Measurements from ENCODE around the gene CDK5RAP3.
"Not testable (repeated sequence)": the region's sequence is repeated elsewhere in the genome, so short reads cannot be mapped to it uniquely, and the experiment has no call there.

The CDK5RAP3 gene

DNA sequence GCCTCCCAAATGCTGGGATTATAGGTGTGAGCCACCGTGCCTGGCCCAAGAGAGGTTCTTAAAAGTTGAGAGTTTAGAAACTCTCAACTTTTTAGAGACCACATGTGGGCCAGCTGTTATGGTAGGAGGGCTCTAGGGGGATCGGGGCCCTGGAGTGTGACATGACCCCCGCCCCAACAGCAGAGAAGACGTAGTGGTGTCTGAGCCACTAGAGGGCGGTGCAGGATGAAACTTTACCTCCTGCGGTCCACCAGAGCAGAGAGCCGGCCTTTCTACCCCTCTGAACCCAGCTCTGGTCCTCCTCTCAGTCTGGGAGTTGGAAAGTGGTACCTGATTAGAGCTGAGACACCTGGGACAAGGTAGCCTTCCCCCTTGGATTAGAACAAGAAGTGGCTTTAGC is 7.4 kb downstream of the CDK5RAP3 start:
- FAIRE-seq: no peak

- no peak for FAIRE-seq
Measured at GRCh38 chr17:47980541-47980940, 9.6 kb downstream of the CDK5RAP3 start.

- FAIRE-seq: no peak
Measured at GRCh38 chr17:47981462-47981861, 10.5 kb downstream of the CDK5RAP3 start.

DNA sequence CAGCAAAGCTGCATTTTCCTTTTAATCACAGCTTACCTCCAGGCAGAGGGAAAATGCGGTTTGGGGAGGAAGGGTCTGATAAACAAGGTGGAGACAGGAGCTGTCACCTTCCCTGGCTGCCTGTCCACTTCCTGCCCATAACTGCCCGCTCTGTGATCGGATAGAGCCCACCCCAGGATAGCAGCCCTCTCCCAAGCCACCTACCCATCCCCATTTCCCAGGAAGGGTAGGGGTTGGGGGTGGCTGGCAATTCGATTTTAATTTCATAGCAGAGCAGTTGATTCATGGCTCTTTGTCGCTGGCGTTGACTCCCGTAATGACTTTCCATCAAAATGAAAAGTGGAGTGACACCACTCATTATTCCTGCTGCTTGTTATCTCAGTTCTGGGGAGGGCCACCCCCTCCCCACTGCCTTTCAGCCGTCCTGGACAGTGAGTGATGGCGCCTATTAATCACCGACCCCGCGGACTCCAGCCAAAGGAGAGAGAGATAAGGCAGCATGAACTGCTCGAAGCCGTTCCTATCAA is 11.2 kb downstream of the CDK5RAP3 start:
- FAIRE-seq: no peak

GRCh38 chr17:47982645-47983390 is 11.9 kb downstream of the CDK5RAP3 start:
- no peak for FAIRE-seq

DNA sequence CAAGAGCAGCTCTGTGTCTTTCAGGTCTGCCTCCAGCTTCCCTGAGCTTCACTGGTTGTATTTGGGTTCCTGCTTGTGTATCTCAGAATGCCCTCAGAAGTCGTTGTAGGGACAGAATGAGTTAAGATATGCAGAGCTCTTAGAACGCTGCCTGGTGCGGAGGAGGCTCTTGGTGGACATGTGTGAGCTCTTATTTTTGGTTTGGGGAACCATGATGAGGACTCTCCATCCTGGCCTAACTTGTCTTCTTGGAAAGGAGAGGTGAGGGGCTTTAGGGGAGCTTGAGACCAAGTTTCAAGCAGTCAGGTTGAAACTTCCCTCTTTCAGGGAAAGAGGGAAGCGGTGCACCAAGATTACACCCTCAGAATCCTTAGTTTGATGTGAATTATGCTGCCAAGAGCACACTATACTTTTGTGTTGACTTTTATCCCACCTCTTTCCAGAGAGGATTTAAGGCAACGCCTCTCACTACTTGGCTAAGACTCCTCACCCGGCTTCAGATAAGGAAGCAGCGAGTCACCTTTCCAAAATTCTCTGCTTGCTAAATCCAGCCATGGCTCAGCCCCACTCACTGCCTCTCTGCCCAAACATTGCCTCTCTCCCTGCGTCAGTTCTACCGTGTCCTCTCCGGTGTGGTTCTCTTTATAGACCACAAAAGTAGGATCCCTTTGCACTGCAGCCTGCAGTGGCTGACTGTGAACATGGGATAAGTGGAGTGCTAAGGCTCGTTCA is 12.7 kb downstream of the CDK5RAP3 start:
- FAIRE-seq: no peak

GRCh38 chr17:47986520-47986919 is 15.6 kb downstream of the CDK5RAP3 start:
- FAIRE-seq: no peak

DNA sequence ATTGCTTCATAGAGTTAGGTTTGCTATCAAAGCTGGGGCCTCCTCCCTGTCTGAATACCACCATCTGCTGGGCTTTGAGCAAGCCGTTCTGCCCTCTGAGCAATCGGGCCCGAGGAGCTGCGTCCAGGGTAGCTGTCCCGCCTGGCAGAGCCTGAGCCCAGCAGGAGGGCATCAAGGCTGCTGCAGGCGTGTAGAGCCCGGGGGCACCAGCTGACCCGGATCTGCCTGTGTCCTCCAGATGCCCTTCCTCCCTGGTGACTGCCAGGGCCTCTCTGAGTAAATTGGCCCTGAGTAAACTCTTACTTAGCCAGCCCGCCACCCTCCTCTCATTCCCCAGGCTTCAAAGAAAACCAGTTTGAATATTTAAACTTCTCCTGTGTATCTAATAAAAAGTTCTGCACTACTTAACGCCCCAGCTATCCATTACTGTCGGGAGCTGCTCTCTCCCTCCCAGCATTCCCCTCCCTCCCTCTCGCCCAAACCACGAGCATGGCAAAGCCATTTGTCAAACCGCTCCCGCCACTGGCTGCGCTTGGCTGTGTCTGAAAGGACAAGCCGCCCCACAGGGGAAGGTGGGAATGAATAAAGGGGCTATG is 16.4 kb downstream of the CDK5RAP3 start:
- FAIRE-seq: no peak

DNA sequence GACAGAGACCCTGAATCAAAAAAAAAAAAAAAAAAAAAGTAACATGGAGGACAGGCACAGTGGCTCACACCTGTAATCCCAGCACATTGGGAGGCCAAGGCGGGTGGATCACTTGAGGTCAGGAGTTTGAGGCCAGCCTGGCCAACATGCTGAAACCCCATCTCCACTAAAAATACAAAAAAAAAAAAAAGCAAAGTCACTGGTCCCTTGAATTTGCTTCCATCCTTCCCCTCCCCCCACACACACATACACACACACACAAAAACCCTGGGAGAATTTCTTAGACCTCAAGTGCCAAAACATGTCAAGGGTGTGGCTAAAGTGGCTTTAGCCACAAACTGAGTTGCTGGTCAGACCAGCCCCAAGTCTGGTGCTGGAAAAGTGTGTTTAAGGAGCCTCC is 17.5 kb downstream of the CDK5RAP3 start:
- not testable (repeated sequence) for FAIRE-seq

- FAIRE-seq: no peak
Measured at GRCh38 chr17:47989159-47989558, 18.2 kb downstream of the CDK5RAP3 start.

DNA sequence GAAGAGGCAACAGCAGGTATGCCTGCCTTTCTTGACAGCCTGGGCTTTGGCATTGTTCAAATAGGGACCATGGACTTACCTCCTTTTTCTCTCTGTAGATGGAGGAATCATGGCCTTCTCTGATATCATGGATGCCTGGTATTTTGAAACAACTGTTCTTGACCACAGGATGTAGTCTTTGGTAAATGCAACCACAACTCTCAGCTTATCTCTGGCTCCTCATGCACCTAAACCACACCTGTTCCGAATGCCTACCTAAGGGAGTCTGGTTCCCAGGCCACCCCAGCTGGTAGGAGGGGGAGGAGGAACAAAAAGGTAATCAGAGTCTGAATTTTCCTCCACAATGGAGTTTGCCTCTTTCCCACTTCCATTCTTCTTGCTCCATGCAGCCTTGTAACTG is 18.8 kb downstream of the CDK5RAP3 start:
- no peak for FAIRE-seq

GRCh38 chr17:47990962-47991731 is 20.2 kb downstream of the CDK5RAP3 start:
- FAIRE-seq: no peak

GRCh38 chr17:47992216-47992615 is 21.3 kb downstream of the CDK5RAP3 start:
- no peak for FAIRE-seq

DNA sequence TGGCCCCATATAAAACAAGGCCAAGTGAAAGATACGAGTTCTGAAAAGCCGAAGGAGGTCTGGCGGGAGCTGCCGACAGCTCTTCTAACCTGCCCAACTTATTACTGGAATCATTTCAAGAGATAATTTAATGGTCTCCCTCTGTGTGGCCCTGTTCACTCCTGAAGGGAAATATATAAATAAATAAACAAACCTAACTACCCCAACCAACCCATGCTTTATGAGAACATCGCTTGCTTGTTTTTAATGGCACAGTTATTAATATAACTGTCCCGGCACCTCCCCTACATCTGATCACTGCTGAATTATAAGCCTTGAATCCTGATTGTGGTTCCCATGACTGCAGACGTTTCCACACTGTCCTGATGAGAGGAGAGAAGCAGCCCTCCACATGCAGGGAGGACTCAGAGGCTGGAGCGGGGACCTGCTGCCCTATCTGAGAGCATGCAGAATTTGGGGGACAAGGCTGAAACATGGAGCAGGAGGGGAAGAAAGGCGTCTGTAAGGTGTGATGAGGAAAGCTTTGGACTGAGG is 22.2 kb downstream of the CDK5RAP3 start:
- no peak for FAIRE-seq

DNA sequence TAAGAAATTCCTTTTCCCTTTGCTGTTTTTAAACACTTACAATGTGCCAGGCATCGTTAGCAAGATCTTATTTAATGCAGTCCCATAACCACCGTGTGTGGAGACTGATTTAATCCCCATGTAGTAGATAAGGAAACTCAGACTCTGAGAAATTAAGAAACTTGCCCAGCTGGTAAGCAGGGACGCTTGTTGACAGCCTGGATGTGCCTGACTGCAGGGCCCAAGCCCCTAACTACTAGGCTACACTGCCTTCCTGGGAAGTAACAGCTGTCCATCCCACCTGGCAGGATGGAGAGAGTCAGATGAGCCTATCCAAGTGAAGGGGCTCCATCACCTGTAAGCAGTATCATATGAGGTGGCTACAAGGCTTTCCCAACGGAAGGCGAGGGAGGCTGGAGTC is 23.1 kb downstream of the CDK5RAP3 start:
- no peak for FAIRE-seq

DNA sequence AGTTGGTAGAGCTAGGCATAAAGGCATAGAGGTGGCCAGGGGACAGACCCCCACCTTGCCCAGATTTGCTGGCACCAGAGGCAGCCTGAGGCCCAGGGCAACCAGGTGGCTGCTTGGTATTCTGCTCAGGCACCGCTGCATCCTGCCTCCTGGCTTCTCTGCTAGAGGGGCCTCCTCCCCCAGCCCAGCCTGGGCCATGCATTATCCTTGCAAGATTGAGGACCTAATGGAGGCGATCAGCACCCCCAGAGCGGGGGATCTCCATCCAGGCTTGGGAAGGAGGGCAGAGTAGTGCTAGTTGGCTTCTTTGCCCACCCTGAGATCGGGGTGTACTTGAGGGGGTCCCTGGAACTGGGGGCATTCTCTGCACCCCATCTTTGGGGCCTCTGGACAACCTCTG is 23.8 kb downstream of the CDK5RAP3 start:
- FAIRE-seq: no peak

DNA sequence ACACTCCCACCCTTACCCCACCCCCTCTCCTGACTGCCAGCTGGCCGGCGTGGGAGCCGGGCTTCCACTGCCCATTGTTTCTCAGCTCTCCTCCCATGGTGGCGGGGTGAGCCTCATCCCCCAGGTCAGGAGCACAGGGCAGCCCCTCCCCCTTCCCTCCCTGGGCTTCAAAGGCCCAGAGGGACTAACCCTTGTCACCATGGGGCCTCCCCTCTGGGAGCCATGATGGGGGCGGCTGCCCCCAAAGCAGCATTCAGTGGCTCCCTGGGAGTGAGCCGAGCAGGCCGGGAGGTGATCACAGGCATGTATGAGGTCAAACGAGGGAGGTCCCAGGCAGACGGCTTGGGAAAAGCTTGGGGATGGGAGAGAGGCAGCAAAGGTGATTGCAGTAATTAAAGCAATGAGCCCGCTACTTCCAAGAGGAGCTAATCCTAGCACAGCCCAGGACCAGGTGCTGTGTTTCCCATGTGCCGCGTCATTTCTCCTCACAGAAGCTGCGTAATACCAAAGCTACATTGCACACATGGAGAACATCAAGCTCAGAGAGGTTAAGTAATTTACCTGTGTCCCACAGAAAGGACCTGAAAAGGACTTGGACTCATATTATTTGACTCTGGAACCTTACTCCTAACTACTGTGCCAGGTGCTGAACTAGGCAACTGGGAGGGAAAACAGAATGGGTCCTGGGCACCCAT is 24.5 kb downstream of the CDK5RAP3 start:
- FAIRE-seq: peak; percentile 28

- no peak for FAIRE-seq
Measured at GRCh38 chr17:47996201-47996600, 25.3 kb downstream of the CDK5RAP3 start.

GRCh38 chr17:47997586-47997985 is 26.7 kb downstream of the CDK5RAP3 start:
- no peak for FAIRE-seq

DNA sequence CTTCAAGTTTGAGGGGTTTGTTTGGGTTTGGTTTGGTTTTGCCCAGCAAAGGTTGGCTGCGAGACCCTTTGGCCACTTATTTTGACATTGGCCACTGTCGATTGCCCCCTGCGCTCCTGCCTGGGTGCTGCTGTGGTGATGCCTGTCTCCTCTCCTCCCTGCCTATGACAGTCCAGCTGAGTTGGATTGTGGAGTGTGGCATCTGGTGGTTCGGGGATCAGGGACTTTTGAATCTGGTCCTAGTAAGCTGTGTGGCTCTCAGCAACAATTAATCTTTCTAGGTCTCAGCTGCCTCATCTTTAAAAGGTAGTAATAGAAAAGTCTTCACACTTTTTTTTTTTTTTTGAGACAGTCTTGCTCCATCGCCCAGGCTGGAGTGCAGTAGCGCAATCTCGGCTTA is 27.1 kb downstream of the CDK5RAP3 start:
- FAIRE-seq: no peak

DNA sequence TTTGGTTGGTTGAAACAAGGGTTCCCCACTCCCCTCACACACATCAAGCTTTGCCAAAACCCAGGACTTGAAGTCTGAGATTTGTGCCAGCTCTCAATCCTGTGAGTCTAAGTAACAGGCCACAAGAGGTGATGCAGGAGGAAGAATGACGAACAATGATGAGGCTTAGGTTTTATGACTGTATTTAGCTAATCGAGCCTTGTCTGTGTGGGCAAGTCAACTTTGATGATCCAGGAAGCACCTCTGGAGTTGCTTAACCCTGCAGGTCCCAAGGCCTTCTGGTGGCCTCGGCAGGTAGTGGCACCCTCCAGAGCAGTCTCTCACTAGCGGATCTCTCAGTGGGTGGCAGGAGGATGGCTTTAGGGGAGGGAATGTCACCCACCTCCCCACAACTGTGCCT is 28.7 kb downstream of the CDK5RAP3 start:
- FAIRE-seq: no peak

DNA sequence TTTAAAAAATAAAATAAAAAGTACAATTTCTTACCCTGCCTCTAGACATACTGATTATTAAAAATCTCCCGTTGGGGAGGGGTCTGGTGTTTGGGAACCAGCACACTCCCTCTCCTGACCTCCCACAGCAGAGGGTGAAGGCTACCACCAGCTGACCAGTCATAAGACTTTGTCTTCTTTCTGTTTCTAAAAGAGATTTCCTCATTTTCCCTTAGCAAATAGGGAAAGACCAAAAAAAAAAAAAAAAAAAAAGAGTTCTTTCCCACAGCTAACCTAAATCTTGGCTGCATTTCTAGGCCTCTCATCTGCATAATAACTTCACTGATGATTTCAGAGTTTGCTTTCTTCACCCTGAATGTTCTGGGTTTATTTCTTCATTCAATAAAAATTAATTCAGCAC is 30.3 kb downstream of the CDK5RAP3 start:
- peak; percentile 17 for FAIRE-seq
